Skeletal muscle cell (primary cell): ENCODE measurements around the gene PAFAH2.

Experiments used
- DNase-seq: peaks from one replicate; pipeline ENCODE4 v3.0.0-alpha.2; 2010; ENCODE audit warnings: low read depth
- H3K4me3 ChIP-seq: 2 replicates; pipeline ENCODE4 v1.5.1; 2011; ENCODE audit warnings: low read depth, mild to moderate bottlenecking, control low read depth, low read length, moderate library complexity

The PAFAH2 gene

DNA sequence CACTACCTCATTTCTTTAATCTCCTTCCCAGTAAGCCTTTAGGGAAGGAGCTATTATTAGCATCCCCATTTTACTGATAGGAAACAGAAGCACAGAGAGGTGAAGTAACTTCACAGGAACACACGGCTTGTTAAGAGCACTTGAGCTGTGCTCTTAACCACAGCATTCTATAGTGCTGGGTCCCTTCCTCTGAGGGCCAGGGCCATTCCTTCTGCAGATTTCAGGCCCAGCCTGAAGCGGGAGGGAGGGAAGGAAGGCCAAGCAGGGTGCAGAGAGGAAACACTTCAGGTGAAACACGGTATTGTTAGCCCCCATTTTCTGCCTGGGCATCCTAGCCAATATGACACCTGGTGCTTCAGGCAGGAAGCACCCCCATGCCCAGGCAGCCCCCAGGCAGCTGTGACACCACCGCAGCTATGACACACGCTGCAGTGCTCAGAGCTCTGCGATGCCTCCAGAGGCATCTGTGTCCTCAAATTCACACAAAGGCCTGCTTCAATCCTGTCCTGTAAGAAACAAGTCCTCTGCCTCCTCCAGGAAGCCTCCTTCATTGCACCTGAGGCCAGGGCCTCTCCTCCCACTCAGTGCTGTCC lies 19.2 kb upstream of the PAFAH2 start:
- no peak overlapping the region for H3K4me3 ChIP-seq
- DNase-seq: no peak

DNA sequence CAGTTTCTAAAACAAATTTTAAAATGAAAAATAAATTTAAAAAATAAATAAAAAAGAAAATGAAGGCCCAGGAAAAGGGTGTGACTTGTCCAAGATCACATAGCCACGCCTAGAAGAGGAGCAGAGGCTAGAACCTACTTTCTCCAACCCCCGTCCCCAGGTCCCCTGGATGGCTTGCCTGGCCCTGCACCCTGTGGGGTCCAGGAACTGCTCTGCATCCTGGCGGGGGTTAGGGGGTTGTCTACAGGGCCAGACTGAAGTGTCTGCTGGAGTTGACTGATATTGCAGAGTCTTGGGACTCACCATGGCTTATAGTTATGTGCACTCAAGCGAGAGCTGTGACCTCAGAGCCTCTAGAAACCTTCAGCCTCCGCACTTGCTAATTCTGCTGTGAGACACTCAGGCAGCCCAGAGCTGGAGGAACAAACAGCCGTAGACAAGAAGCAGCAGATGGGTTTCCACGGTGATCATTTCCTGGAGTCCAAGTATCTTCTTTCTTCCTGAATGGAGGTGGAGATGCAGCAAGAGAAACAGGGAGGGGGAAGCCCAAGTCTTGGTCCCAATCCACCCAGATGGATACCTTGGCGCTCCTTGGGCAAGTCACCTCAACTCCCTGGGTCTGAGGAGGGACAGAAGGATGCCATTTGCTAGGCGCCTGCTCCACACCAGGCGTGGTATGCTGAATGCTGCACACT lies 18.5 kb upstream of the PAFAH2 start:
- DNase-seq: no peak
- H3K4me3 ChIP-seq: no peak overlapping the region

DNA sequence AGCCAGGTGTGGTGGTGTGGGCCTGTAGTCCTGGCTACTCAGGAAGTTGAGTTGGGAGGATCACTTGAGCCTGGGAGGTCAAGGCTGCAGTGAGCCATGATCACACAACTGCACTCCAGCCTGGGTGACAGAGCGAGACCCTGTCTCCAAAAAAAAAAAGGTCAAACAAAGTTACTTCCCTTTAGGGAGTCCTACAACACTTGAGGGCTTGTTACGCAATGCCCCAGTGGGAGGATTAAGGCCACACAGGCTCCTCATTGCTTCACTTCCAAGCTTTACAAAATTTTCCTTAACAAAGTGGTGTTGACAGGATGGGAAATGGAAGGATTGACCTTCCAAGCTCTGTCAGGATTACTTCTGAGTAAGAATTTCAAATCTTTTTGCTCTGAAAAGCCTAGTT lies 17.5 kb upstream of the PAFAH2 start:
- peak; percentile 60 for DNase-seq
- H3K4me3 ChIP-seq: no peak overlapping the region

DNA sequence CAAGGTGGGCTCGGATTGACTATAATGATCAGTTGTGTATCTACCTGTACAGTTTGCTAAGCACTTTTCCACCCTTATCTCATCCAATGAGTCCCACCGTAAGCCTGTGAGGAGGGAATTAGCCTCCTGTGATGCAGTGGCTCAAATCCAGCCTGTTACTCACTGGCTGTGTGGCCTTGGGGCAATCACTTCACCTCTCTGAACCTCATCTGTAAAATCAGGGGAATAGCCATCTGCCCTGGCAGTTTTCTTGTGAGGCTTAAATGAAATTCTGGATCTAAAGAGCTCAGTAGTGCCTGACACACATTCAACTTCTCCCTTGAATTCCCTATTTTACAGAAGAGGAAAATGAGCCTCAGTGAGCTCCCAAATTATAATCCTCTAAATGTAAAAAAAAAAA lies 16.3 kb upstream of the PAFAH2 start:
- no peak overlapping the region for H3K4me3 ChIP-seq
- DNase-seq: no peak

DNA sequence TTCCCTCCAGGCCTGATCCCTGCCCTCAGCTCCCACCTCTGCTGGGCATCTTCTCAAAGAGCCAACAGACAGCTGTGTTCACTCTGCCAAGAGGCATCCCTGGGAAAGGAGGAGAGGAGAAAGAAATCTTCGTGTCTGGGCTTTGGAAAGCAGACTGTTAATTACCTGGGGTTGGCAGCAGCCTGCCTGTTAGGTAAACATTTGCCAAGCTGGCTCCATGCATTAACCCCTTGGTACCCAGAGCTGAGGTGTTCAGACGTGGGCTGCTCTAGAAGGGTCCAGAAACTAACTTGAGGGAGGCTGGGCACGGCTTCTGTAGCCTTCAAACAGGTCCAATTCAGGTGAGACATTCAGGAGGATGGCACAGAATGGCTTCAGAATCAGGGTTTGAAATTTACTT lies 15.0 kb upstream of the PAFAH2 start:
- no peak for DNase-seq
- no peak overlapping the region for H3K4me3 ChIP-seq

DNA sequence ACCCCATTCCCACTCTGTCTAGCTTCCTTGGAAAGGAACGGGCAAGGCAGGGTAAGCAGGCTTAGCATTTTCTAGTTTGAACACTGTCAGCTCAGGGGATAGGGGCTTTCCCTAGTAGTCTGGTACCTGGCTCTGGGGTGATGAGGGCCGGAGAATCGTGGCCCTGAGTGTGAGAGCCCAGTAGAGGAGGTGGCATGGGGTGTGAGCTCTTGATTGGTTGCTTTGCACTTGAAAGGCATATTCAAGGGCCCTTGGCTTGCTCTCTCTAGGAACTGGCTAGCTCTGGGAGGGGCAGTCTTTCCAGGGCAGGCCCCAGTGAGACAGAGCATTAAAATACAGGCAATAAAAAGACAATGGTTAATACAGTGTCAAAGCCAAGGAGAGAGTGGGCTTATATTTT lies 13.0 kb upstream of the PAFAH2 start:
- no peak overlapping the region for H3K4me3 ChIP-seq

DNA sequence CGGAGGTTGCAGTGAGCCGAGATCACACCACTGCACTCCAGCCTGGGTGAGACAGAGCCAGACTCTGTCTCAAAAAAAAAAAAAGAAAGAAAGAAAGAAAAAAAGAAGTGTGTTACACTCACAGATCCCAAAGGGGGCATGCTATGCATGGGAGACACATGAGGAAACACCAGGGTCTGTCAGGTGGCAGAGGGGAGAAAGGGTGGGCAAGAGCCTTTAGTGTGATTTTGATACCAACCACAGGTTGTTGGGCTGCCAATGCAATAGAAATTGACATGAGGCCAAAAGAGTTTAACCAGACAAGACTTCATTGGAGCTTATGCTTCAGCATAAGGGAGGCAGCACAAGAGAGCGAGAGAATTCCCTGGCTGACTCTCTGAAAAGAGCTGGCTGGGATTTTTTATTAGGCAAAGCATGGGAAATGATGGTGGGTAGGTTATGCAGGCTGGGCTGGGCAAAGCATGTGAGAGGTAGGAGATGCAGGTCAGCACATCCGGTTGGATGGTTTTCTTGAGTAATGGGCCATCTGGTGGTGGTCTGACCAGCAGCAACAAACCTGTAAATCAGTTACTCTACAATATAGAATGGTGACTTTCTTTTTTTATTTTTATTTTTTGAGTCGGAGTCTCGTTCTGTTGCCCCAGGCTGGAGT lies 12.1 kb upstream of the PAFAH2 start:
- H3K4me3 ChIP-seq: no peak overlapping the region
- no peak for DNase-seq

More for the DNA sequence above, 13.0 kb upstream of the PAFAH2 start:
- no peak for DNase-seq

DNA sequence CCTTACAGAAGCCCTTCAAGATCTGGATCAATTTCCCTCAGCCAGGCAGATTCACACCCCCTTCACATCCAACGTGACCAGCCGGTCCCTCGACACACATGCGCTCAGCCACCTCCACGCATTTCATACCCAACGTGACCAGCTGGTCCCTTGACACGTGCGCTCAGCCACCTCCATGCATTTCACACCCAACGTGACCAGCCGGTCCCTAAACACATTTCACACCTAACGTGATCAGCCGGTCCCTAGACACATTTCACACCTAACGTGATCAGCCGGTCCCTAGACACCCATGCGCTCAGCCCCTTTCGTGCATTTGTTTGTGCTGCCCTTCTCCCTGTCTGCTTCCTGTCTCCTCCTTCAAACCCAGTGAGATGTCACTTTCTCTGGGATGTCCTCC lies 8.8 kb upstream of the PAFAH2 start:
- H3K4me3 ChIP-seq: no peak overlapping the region
- DNase-seq: no peak

DNA sequence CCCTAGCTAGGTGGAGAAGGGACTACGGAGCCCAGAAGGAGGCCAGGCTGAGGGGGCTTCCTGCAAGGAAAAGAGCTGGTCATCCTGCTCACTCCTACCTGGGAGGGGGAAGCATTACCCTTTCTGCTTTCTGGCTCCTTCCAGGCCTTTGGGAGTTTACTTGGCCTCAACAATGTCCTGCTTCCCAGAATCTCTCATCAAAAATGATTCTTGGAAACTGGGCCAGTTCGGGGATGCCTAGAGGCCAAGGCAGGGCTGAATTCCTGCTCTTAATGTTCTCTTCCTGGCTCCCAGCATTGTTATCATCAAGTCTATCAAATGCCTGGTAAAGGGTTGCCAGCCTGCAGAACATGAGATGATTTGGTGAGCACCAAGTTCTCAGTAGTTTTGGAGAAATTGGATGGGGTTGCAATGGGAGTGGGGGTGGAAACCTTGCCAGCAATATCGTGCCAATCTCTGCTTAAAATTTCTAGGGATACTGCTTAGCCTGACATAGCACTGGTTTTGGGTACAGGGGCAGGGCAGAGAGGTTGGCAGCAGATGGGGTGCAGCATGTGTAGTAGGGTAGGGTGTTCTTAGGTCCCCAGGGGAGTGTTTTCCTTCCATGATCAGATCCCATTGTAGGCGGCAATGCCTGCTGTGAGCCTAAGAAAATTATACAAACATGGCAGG lies 7.7 kb upstream of the PAFAH2 start:
- DNase-seq: no peak
- H3K4me3 ChIP-seq: no peak overlapping the region

DNA sequence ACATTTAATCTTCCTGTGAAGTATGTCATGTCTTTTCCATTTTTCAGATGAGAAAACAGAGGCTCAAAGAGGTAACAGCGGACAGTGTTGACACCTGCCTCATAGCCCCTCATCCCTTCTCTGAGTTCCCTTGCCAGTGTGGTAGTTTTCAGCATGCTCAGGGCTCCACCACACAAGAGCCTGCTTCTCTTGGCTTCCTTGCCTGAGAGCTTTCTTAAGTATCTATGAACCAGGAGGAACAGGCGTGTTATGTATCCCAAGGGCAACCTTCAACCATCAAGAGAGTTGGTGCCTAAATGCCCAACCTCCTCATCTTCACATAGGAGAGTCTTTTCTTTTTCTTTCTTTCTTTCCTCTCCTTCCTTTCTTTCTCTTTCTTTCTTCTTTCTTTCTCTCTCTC lies 5.9 kb upstream of the PAFAH2 start:
- DNase-seq: no peak
- H3K4me3 ChIP-seq: no peak overlapping the region

DNA sequence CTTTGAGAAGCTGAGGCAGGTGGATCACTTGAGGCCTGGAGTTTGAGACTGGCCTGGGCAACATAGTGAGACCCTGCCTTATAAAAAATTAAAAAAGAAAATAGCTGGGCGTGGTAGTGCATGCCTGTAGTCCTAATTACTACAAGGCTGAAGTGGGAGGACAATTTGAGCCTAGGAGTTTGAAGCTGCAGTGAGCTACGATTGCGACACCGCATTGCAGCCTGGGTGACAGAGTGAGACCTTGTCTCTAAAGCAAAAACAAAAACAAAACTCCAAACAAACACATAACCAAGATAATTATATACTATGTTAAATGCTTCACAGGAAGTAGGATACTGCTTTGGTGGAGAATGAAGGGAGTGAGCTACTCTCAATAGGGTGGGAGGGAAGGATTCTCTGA lies 5.4 kb upstream of the PAFAH2 start:
- DNase-seq: no peak
- H3K4me3 ChIP-seq: no peak overlapping the region

DNA sequence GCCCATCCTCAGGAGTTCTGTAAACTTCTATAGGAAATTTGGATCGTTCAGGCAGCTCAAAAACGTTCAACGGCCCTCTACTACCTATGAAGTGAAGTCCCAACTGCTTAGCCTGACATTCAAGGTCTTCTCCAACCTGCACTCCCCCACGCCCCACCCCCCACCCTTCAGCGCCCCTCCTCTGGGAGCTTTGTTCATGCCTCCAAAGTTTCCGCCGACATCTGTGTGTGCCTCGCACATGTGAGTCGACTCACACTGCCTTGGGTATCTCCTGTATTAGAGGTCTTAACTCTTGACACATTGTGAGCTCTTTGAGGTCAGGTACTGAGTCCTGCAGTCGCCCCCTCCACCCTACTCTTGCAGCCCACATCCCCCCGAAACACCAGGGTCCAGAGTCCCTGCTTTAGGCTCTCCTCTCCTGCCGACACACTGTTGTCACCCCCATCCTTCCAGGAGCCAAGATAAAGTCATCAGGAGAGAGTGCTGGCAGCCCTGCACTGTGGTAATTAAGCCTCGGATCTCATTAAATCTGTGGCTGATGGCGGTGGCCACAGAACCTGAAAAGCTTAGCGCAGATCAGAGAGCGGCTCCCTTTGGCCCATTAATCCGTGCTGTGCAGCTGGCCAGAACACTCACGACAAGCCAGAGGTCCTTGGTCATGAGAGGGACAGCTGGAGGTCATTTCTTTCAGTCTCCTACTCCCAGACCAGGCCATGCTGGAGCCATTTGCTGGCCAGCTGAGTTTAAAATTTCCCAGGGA lies 1.4 kb upstream of the PAFAH2 start:
- DNase-seq: no peak

DNA sequence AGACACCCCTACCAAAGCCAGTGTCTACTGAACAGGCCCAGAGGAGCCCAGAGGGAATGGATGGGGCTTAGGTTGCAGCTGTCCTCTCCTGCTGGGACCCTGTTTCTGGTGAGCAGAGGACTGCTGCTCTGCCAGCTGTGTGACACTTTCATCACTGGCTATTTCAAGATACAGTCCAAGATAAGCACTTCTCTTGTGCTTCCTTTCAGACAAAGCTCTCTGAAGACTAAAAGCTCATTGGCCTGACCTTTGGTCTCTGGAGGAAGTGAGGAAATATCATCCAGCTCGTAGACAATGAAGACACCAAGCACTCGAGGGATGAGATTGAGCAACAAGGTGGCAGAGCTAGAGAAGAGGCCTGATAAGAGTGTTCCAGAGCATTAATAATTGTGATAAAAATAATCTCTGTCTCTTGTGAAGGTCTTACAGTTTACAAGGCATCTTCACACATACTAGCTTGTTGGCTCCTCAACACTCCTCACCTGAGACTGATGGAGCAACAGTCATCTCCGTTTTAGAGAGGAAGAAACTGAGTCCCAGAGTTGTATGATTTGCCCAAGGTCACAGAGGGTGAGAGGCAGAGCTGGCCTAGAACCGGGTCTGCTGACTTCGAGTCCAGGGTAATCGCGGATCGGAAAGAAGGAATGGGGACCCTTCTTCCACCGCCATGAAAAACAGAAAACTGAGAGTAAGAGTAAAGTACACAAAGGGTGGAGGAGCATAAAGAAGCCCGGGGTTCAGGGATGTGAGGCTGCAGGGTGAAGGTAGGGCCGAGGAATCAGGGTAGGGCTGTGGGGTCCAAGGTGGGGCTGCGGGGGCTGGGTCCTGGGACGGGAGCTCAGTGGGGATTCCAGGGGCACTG lies 666 bp downstream of the PAFAH2 start:
- H3K4me3 ChIP-seq: peak overlapping the region; percentile 69
- DNase-seq: peak; percentile 52

More for the DNA sequence above, 1.4 kb upstream of the PAFAH2 start:
- H3K4me3 ChIP-seq: no peak overlapping the region

DNA sequence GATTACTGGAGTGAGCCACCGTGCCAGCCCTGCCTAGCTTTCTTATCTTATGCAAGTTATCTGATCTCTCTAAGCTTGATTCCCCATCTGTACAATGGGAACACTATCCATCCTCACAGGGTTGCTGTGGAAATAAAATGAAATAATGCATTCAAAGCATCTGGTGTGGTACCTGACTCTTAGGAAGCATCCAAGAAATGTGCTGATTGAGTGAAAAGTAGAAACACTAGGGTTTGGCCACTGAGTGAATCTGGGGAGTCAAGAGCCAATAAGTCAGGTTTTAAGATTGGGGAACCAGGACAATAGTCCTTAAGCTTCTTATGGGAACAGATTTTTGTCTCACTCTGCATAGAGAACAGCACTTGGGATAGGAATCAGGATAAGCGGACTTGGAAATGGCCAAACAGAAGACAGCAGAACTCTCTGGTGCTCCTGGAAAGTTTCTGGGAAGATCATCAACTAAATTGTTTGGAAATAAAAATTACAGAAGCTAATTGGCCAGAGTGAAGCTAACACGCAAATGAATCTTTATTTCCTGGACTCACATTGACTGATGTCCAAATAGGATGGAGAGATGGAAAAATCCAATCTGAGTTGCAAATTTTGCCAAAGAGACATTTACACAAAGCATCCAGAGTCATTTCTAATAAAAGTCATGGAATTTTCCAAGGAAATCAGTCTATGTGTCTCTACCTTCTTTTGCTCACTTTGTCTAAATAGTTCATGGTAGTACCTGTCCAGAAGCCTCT lies 3.3 kb downstream of the PAFAH2 start:
- DNase-seq: no peak
- H3K4me3 ChIP-seq: no peak overlapping the region

DNA sequence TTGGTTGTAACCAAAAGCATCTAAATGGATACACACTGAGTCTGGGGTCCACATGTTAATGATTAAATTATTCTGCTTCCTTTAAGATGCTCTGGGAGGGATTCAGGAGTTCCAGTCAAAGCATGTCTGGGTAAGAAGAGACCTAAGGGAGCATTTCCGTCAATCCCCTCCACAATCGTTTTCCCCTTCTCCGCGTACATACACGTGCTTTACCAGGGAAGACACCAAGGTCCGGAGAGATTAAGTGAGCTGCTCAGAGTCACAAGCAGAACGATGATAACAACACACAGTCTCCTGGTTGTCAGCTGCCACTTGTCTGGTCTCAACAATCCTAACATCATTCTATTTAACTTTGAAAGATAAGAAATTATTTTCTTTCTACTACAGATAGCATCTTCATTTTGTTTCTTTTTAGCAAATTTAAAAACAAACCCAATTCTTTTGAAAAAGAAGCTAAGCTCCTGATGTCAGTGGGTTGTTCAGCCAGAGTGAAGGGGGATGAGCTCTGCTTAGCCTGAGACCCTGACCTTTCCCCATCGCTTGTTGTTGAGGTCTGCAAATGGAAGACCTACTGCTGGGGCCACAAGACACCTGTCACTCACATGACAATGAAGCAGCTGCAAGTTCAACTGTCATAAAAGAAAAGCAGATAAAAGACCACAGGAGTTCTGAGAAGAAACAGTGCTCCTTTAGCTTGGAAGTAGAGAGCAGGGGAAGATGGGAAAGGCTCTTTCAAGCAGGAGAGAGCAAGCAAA lies 4.5 kb downstream of the PAFAH2 start:
- no peak overlapping the region for H3K4me3 ChIP-seq
- DNase-seq: no peak

DNA sequence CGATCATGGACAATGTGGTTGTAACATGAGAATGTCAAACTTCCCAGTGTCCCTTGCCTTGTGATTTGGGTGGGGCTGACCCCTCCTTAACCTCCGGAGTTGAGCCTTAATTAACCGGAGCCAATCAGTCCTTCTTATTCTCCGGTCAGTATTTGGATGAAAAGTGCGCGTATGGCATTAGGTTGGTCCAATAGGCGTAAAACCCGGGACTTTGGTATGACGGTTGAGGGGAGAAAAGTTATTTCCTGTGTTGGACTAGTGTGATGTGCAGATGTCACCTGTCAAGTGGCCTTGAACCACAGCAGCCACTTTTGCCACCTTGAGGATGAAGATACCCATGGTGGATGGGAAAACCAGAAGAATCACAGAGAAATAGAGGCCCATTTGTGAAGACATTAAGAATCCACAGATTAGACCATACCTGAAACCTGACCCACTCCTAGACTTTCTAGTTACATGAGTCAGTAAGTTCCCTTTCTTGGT lies 5.1 kb downstream of the PAFAH2 start:
- no peak overlapping the region for H3K4me3 ChIP-seq
- no peak for DNase-seq

DNA sequence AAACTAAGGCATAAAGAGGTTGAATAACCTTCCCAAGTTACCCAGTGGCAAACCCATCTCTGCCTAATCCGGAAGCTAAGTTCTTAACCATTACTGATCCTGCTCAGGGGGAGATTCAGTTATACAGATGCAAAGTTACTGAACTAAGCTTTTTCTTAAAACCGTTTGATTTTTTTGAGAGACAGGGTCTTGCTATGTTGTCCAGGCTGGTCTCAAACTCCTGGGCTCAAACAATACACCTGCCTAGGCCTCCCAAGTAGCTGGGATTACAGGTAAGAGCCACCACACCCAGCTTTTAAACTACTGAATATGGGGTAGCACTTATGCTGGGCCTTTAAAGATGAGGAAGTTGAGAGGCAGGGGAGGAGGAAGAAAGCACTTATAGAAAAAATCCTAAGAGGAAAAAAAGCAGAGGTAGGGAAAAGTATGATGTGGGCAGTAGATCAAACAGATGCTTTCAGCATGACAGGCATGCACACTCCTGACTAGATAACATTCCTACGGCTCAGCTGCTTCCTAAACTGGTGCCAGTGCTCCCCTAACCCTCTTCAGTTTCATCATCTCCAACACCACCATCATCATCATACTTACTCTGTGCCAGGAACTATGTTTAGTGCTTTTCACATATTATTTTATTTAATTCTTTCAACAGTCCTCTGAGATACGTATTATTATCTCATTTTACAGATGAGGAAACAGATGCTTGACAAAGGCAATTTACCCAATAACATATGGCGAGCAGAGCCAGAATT lies 5.8 kb downstream of the PAFAH2 start:
- H3K4me3 ChIP-seq: no peak overlapping the region
- DNase-seq: no peak
